D721Med (cell line): ENCODE measurements around the gene ZIC5.

Source experiments
- DNase-seq: peaks from one replicate; pipeline ENCODE4 v3.0.0; 2011; ENCODE audit warnings: low spot score; ENCODE audit not compliant: insufficient read length
- FAIRE-seq: peaks from 2 replicates; lab custom pipeline; 2011; peaks lifted over from hg19 to GRCh38; lab: Jason Lieb, UNC
- CTCF ChIP-seq: IDR thresholded peaks from 2 replicates; pipeline ENCODE4 v1.5.1; 2012; ENCODE audit warnings: mild to moderate bottlenecking, control low read depth; ENCODE audit not compliant: insufficient read depth; ENCODE audit errors: missing control alignments

Gene ZIC5

DNA sequence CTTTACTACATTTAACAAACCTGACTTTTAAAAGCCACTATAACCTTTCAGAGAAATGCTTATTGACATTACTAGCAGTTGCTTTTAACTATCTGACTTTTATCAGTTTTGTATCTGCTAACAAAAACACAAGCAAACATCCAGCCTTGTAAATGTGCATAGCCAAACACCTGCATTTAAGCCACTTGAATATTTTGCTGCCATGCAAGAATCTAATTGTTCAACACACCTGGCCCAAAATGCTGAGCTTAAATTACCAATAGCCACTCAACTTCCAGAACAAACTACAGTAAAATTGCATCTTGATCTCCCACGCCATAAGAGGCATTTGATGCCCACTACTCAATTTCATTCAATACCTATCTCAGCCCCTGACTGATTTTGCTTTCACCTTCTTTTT is 9.3 kb downstream of the ZIC5 start:
- TF ChIP-seq CTCF: no peak
- DNase-seq (no peak), FAIRE-seq (no peak)

- TF ChIP-seq CTCF: no peak
- no peak for DNase-seq
- no peak for FAIRE-seq
Observed at GRCh38 chr13:99961636-99962035, 9.9 kb downstream of the ZIC5 start.

- no peak for FAIRE-seq
- DNase-seq: no peak
- TF ChIP-seq CTCF: no peak
Observed at GRCh38 chr13:99960663-99961311, 10.8 kb downstream of the ZIC5 start.

- TF ChIP-seq CTCF: no peak
- DNase-seq: no peak
- FAIRE-seq: no peak
Observed at GRCh38 chr13:99959540-99960230, 11.9 kb downstream of the ZIC5 start.

GRCh38 chr13:99959127-99959539 is 12.4 kb downstream of the ZIC5 start:
- DNase-seq (no peak), FAIRE-seq (no peak)
- no peak for TF ChIP-seq CTCF

GRCh38 chr13:99958406-99959126 is 13.0 kb downstream of the ZIC5 start:
- TF ChIP-seq CTCF: no peak
- FAIRE-seq (no peak), DNase-seq (no peak)
